K562 (cell line): ENCODE data around the gene SNAPC5. TPM values are rescaled to one million over a fixed set of nuclear protein-coding genes. Genes with fewer than 3 reads are reported as not detected.

Experiments
- KAT7 ChIP-seq: sonication (generic); formaldehyde crosslinking; IDR thresholded peaks from 2 replicates; pipeline ENCODE4 v1.8.0; 2022; ENCODE audit warnings: missing genetic modification reagents, mild to moderate bottlenecking, borderline replicate concordance
- PHF8 ChIP-seq: fragments of 200-600 bp; sonication (generic); IDR thresholded peaks from 2 replicates; pipeline ENCODE4 v1.6.1; 2012; ENCODE audit warnings: mixed run types, mild to moderate bottlenecking, inconsistent platforms, low read length, moderate library complexity, borderline replicate concordance
- POLR2B ChIP-seq: fragments of 450-650 bp; IDR thresholded peaks from 2 replicates; pipeline ENCODE4 v1.6.1; 2018; ENCODE audit warnings: low read depth; ENCODE audit not compliant: partially characterized antibody
- SMARCC2 ChIP-seq: fragments of 450-650 bp; IDR thresholded peaks from 2 replicates; pipeline ENCODE4 v1.6.1; 2017; ENCODE audit warnings: antibody characterized with exemption, moderate library complexity, mild to moderate bottlenecking, low read depth
- polyA plus RNA-seq, 8 experiments: library from polyadenylated mRNA; depleted of rRNA in 4 of 8; stranded (reverse) in 5 of 8; unstranded in 3 of 8; fragments of >200 nt; fragmentation: Nextera tagmentation in 2 of 8; fragmentation: Illumina TruSeq in 1 of 8; extraction: Ambion mirVana in 2 of 8; extraction: Trizol in 1 of 8; gene quantifications; 2 replicates each; pipeline versions ENCODE4 v1.2.1 to v1.2.3, GENCODE V29; 2011 to 2014; ENCODE audit warnings: inconsistent platforms in 1 of 8, missing spikeins in 1 of 8
- total RNA-seq, 7 experiments: library from RNA; depleted of rRNA in 6 of 7; stranded (reverse); fragments of >200 nt in 6 of 7; fragmentation: Illumina TruSeq in 2 of 7; extraction: Trizol in 2 of 7; gene quantifications; 2 replicates each; pipeline versions ENCODE4 v1.2.1 to v1.2.3, GENCODE V29; 2011 to 2021; ENCODE audit warnings: low replicate concordance in 1 of 7
- TF ChIP-seq, protein P1 (sequence below): sonication (generic); formaldehyde crosslinking; IDR thresholded peaks from 2 replicates; pipeline ENCODE4 v1.8.0; 2022; ENCODE audit warnings: missing genetic modification reagents, mild to moderate bottlenecking, borderline replicate concordance
- TF ChIP-seq, protein P2 (sequence below): fragments of 250-450 bp; sonication (Bioruptor Pico); IDR thresholded peaks from 2 replicates; pipeline ENCODE4 v1.8.0; 2021; ENCODE audit warnings: borderline replicate concordance, mild to moderate bottlenecking, moderate library complexity; ENCODE audit not compliant: poor library complexity, severe bottlenecking

Gene SNAPC5
- total and polyA plus RNA-seq, 9 of the 15 experiments (the other 6 are each of a cell fraction or from before 2014, with no cell fraction given): 52.8 to 155 (median 96.5) TPM

DNA sequence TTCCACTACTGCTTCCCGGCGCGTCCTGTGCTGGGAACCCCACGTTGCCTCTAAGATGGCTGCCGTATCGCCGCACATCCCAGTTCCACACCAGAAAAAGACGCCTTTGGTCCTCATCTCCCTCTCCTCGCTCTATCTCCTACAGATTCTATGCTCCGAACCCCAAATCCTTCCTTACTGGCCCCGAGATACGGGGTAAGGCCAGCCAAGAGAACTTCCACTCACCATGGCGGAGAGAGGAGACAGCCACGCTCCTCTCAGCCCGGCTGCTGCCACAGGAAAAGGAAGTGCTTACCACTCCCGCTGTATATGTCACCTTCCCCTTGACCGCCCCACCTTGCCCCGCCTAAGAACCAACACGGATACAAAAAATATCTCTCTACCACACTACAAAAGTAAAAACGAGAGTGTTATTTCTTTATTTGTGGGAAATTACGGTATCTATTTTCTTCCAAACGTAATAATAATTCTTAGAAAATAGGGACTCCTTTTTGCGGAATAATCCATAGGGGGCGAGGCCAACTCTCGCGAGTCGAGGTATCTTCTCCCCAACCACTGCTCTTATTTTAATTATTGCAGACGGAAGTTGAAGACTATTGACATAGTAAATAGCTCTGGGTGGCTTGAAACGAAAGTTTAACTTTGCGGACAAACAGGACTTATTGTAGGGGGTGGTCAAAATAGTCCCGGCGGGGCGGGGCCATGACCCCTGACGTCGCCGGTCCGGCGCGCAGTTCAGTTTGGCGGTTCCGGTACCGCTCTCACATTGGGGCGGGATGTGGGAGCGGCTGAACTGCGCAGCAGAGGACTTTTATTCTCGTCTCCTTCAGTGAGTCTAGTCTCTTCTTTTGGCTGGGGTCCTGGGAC lies 7.2 kb upstream of the SNAPC5 start, which contains the start of the genes RPL4 and ZWILCH (continued):
- TF ChIP-seq, protein P1, sequence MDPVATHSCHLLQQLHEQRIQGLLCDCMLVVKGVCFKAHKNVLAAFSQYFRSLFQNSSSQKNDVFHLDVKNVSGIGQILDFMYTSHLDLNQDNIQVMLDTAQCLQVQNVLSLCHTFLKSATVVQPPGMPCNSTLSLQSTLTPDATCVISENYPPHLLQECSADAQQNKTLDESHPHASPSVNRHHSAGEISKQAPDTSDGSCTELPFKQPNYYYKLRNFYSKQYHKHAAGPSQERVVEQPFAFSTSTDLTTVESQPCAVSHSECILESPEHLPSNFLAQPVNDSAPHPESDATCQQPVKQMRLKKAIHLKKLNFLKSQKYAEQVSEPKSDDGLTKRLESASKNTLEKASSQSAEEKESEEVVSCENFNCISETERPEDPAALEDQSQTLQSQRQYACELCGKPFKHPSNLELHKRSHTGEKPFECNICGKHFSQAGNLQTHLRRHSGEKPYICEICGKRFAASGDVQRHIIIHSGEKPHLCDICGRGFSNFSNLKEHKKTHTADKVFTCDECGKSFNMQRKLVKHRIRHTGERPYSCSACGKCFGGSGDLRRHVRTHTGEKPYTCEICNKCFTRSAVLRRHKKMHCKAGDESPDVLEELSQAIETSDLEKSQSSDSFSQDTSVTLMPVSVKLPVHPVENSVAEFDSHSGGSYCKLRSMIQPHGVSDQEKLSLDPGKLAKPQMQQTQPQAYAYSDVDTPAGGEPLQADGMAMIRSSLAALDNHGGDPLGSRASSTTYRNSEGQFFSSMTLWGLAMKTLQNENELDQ: no peak
- TF ChIP-seq KAT7 (CRISPR knock-in tag) (peak; percentile 66; the same call in 1 of the 2 replicates), PHF8 (peak; percentile 78), POLR2B (peak; percentile 99), SMARCC2 (no peak; the same call in 1 of the 2 replicates)
- TF ChIP-seq, protein P2, sequence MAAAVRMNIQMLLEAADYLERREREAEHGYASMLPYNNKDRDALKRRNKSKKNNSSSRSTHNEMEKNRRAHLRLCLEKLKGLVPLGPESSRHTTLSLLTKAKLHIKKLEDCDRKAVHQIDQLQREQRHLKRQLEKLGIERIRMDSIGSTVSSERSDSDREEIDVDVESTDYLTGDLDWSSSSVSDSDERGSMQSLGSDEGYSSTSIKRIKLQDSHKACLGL: peak; percentile 76
